Embryonic facial prominence (tissue), 1 donor: ENCODE measurements around the gene WDFY1.
"Not testable (repeated sequence)": the region's sequence is repeated elsewhere in the genome, so short reads cannot be mapped to it uniquely, and the experiment has no call there.

Experiments
- DNase-seq: peaks from one replicate; pipeline ENCODE4 v3.0.0-alpha.2; 2016; ENCODE audit errors: extremely low spot score

Gene WDFY1

DNA sequence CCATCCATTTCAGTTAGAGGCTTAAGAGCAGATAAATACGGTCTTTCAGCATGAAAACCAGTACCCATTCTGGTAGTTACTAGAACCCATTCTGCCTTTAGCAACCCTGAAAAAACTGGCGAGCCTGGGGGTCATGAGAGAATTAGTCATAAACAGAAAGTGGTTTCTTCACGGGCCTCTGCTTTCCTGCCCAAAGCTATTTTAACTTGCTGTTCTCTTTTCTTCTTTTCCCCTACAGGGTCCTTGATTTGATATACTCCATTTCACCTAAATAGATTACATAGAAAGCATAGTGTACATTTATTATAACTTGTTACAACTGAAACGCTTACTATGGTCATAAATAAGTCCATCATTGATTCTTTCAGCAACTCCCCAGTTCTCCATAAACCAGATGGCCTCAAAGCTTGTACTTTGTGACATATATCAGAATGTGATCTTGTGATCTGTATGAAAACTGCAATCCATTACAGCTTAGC lies 48.3 kb downstream of the WDFY1 start:
- no peak for DNase-seq

DNA sequence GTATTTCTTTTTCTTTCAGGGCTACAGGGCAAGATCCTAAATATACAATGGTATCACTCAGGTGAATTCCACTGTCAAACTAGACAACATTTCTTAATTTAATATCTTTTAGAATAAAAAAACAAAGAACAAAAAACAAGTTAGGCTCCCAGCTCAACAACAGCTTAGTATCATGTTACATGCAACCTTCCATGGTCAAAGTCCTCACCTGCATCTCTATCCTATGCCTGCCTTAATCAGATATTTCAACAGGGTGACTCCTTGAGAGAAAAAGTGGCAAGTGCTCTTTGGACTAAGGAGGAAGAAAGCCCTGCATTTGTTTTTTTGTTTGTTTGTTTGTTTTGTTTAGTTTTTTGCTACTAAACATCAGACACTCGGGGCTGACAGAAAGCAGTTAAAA lies 50.2 kb downstream of the WDFY1 start:
- DNase-seq, result no peak

DNA sequence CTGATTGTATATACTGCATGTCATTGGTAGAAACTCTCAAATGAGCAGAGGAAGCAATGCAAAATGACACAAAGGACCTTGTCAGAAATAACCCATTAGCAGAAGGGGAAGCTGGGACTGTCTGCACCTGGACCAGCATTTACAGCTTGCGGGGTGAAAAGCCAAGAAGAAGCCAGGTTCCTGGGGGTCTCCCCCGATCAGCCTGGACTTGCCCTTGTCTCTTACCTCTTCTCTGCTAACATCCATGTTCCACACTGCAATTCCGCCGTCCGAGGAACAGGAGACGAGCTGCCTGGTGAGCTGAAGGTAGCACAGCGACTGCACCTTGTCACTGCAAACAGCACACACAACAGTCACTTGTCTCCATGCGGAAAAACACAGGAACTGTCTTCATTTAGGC lies 51.1 kb downstream of the WDFY1 start:
- no peak for DNase-seq

DNA sequence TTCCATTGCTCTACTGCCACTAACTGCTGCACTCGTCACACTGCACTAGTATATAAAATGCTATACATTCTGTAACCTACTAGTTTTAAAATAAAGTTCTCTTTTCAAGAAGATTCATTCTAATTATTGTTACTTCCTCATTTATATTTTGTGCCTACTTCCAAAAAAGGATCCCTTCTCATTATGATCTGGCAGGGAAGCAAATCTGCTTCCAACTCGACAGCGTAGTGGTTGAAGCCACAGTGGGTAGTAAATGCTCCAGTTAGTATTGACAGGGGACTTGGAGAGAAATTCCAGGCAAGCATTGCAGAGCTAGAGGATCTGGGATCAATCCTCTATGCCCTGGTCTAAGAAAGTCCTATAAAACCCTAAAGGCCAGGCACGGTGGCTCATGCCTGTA lies 54.4 kb downstream of the WDFY1 start:
- no peak for DNase-seq

DNA sequence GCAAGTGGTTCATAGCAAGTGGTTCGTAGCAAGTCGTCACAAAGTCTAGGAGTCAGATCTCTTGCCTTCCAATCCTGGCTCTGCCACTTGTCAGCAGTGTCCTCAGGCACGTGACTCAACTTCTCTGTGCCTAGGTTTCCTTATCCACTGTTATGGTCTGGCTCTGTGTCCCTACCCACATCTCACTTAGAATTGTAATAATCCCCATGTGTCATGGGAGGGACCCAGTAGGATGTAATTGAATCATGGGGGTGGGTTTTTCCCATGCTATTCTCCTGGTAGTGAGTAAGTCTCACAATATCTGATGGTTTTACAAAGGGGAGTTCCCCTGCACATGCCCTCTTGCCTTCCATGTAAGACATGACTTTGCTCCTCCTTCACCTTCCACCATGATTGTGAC lies 55.9 kb downstream of the WDFY1 start:
- no peak for DNase-seq

DNA sequence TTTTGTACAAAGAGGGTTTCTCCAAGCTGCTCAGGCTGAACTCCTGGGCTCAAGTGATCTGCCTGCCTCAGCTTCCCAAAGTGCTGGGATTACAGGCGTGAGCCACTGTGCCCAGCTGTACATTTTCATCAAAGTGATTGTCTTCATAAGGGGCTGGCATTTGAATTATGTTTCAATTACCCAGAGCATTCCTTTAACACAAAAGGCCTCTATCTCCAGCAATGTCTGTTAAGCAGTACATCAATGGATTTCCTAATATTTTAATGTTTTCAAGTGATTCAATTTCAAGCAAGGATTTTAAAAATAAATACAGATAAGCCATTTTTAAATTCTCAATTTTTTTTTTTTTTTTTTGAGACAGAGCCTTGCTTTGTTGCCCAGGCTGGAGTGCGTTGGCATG lies 56.9 kb downstream of the WDFY1 start:
- no peak for DNase-seq

DNA sequence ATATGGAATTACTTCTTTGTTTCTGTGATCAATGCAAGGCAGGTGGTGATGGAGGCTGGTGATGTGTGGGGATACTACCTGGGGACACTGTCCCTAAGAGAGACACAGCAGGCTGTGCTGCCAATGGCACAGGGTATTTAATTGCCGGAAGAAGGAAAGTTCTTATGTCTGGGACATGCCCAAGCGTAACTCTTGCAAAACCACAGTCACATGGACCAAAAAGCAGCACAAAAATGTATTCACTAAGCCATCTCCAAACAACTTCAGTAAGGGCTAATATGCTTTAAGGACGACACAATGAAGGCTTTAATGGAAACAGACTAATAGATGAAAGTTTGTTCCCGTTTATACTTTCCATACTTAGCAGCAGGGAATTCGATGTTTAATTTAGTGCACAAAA lies 58.0 kb downstream of the WDFY1 start:
- DNase-seq, result no peak

DNA sequence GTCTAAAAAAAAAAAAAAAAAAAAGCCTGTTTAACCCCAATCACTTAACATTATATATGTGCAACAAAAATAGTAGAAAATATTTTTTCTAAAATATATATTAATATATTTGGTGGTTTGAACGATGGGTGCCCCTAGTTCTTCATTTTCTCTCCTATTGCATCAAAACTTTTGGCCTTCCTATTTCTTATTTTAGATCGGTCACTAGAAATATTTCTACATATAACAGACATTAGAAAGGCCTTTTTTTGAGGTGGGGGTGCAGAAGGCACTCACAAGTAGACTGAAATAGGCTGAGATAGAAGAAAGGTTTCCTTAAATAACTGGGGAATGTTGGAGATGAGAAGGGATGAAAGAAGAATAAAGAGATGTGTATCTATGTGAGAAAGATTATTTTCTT lies 58.4 kb downstream of the WDFY1 start:
- no peak for DNase-seq

DNA sequence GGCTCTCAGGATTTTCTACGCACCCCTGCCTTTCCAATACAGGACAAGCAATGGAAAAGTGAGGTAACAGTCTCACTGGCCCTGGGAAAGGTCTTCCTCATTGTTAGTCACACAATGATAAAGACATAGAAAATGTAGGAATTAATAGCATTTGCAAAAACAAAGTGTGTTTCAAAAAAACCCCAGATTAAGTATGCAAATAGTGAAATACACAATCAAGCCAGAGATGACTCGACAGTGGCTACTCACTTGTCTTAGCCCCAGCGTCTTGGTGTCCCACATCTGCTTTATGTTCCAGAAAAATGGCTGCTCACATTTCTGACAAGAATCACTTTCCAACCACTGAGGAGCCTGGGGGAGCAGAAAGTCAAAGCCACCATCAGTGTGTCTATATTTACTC lies 60.7 kb downstream of the WDFY1 start:
- no peak for DNase-seq

DNA sequence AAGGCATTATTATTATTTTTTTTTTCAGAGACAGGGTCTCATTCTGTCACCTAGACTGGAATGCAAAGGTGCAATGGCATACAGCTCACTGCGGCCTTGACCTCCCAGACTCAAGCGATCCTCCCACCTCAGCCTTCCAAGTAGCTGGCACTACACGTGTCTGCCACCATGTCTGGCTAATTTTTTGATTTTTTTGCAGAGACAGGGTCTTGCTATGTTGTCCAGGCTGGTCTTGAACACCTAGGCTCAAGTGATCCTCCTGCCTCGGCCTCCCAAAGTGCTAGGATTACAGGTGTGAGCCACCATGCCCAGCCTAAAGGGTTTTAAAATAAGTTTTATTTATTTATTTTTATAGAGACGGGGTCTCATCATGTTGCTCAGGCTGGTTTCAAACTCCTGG lies 62.4 kb downstream of the WDFY1 start:
- no peak for DNase-seq

DNA sequence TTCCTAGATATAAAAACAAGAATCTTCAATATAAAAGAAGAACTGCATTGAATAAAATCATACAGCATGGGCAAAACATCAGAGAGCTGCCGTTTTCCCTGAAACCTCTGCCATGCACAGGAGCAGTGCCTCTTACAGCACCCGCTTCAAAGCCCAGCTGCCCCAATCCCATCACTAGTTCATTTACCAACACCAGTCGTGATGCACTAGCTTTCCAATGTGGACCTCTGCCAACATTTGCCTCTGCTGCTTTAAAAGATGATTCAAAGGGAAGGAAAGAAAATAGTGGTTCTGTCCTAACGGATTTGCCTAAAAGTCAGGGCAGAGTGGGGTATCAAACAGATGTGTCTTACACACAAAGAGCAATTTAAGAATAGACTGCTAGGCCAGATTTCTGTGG lies 64.3 kb downstream of the WDFY1 start:
- no peak for DNase-seq

DNA sequence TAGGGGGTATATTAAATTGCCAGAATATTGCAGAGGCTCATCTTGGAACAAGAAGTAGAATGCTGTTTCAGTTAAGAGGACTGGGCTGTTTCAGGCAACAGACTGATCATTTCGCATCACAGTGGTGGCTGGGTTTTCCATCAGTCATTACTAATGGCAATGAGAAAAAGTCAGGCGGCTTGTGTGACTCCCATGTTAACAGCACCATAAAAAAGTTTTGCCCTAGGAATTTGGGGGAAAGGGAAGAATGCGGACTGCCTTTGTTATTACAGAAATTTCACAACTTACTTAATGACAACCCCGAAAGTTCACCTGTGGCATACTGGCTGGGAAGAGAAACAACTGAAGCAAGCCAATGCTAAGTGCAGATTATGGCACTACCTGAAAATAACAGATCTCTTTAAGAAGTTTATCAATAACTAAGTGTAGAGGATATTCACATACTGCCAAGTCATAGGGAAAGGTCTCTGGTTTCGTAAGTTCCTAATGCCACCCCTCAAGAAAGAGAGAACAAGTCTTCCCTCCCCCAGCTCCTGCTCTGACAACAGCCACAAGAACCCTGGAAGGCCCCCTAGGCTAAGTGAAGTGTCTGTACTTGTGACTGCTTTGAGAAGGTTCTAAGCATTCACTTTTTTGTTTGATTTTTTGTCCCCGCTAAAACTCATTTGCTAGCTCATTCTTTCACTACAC lies 67.3 kb downstream of the WDFY1 start:
- no peak for DNase-seq

DNA sequence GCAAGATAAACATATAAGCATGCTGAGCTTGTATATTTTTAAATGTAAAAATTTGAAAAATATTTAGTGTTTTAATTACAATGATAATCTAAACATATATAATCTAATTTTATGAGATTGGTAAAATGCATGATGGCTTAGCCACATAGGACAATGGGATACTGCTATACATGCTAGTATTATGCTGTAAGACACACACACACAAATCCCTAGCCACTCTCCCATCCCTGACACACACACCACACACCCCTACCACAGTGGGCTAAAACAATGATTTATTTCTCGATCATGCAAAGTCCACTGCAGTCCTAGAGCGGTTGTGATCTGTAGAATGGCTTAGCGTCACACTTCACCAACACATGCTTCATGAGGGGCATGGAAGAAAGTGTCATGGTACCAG lies 71.5 kb downstream of the WDFY1 start:
- DNase-seq, result no peak

DNA sequence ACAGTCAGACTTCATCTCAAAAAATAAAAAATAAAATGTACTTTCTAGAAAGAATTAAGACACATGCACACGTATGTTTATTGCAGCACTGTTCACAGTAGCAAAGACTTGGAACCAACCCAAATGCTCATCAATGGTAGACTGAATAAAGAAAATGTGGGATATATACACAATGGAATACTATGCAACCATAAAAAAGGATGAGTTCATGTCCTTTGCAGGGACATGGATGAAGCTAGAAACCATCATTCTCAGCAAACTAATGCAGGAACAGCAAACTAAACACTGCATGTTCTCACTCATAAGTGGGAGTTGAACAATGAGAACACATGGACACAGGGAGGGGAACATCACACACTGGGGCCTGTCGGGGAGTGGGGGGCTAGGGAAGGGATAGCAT lies 72.4 kb downstream of the WDFY1 start:
- DNase-seq, result not testable (repeated sequence)

DNA sequence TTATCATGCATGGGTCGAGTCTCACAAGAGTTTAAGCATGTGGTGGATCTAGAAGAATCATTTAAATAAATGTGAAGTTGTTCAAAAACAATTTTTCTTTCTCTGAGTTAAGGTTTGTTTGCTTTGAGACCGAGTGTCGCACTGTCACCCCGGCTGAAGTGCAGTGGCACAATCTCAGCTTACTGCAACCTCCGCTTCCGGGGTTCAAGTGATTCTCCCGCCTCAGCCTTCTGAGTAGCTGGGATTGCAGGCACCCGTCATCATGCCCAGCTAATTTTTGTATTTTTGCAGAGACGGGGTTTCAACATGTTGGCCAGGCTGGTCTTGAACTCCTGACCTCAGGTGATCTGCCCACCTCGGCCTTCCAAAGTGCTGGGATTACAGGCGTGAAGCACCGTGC lies 73.5 kb downstream of the WDFY1 start:
- DNase-seq, result not testable (repeated sequence)

DNA sequence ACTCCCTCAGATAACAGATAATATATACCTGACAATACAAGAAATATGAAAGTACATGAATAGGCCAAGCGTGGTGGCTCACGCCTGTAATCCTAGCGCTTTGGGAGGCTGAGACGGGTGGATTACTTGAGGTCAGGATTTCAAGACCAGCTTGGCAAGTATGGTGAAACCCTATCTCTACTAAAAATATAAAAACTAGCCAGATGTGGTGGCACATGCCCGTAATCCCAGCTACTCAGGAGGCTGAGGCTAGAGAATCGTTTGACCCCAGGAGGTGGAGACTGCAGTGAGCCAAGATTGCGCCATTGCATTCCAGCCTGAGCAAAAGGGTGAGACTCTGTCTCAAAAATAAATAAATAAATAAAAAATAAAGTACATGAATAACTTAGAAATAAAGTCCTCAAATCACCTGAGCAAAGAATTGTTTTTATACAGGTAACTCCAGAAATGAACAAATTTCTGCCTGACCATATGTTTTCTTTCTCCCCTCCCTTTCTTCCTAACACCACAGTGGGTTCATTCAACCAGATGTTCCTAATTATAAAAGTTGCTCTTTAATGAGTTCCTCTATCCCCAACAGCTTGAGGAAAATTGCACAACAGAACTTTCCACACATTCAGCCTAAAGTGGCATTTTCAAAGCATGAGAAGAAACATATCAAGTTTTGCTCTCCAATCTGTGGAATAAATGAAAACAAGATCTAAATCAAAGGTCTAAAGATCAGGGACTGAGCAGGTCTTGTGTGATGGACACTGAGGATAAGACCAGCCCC lies 74.1 kb downstream of the WDFY1 start:
- no peak for DNase-seq

DNA sequence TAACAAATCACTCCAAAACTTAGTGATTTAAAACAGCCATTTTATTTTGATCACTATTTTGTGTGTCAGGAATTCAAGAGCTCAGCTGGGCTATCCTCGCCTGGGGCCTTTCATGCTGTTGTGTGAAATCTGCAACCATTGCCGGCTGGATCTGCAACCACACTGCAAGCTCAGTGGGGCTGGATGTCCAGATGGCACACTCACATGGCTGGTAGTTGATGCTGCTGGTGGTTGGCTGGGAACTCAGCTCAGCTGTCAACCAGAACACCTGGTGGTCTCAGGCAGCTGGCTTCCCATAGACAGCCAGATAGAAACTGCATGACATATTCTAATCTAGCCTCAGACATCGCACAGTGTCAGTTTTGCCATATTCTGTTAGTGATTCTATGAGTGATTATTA lies 77.1 kb downstream of the WDFY1 start:
- no peak for DNase-seq

DNA sequence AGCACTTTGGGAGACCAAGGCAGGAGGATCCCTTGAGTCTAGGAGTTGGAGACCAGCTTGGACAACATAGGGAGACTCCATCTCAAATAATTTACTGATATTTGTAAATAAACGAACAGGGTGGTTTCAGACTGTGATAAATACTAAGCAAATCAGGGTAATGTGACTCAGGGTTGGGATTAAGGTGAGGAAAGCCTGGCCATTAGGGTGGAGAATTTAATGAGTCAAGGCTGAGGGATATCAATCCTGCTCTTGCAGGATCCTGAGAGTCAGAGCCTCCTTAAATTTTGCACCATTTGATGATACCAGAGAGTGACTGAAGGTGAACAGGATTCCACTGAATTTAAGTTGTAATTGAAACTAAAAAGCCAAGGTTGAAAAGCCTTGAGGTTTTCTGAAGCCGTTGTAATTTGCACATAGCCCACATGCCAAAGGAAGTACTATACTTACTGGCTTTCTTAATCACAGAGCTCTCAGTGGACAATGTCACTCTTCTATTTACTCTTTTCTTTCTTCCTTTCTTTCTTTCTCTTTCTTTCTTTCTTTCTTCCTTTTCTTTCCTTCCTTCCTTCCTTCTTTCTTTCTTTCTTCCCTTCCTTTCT lies 79.1 kb downstream of the WDFY1 start:
- DNase-seq, result no peak

DNA sequence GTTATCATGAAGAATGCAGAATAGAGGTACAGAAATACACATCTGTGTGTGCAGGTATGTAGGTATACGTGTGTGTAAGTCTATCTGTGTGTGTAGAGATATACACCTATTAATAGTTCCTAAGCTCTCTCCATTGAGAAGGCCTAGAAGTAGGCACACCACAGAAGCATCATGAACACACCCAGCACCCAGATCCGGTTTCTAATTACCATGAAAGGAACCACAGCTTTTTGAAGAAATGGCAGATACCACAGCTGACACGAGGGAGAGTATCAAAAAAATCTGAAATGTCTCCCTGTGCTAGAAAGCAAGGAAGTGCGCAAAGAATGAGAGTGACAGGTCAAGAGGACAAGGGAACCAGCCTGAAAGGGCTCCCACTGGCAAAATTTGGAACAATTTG lies 80.0 kb downstream of the WDFY1 start:
- DNase-seq, result no peak

DNA sequence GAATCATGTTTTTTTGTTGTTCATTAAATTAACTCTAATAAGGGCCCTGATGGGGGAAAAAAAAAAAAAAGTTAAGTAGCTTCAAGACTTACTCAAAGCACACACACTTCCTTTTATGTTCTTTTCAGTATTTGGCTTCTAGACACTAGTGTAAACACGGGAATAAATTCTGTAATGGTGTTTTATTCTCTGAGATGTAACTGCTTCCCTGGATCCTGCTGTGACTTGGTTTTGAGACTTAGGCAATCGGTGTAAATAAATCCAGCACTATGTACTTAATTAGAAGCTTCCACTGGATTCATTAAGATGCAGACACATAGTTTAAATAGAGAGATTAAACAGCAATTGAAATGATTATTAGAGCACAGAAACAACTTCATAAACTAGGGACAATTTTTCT lies 81.6 kb downstream of the WDFY1 start:
- no peak for DNase-seq

DNA sequence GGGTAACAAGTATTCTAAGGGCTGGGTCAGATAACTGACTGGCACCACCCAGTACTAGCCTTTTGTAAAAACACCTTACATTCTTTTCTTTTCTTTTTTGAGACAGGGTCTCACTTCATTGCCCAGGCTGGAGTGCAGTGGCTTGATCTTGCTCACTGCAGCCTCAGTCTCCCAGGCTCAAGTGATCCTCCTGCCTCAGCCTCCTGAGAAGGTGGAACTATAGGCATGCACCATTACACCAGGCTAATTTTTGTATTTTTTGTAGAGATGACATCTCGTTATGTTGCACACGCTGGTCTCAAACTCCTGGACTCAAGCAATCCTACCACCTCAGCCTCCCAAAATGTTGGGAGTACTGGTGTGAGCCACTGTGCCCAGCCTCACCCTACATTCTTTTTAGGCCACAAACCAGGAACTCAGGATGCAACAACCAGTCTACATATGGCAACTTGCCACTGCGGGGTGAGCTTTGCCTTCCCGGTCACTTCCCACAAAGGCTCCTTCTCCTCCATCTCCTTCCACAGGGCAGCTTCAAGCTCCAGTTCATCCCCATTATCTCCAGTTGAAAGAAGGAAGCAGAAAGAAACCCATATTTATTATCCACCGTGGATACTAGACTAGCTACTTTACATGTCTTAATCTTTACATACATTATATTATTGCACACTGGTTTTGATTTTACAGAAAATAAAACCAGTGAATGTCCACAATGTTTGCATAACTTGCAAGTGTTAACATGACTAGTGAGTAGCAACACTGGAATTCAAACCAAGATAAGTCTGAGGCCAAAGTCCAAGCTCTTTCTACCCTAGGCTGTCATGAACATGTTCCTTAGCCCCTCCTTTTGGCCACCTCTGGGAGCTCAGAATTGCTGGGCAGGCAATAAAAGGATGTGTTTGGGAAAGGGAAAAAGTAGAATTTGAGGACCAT lies 84.1 kb downstream of the WDFY1 start:
- no peak for DNase-seq

DNA sequence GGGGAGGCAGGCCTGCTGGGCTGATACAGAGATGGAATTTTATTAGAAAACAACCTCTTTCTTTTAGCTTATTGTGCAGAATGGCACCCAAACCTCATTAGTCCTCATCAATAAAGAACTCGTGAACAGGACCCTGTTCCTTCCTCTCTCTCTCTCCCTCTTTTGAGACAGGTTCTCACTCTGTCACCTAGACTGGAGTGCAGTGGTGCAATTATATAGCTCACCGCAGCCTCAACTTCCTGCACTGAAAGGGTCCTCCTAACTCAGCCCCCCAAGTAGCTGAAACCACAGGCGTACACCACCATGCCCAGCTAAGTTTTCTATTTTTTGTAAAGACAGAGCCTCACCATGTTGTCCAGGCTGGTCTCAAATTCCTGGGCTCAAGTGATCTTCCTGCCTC lies 86.1 kb downstream of the WDFY1 start:
- DNase-seq, result no peak
